ENCODE measurements around the gene EDNRB.

Gene EDNRB

DNA sequence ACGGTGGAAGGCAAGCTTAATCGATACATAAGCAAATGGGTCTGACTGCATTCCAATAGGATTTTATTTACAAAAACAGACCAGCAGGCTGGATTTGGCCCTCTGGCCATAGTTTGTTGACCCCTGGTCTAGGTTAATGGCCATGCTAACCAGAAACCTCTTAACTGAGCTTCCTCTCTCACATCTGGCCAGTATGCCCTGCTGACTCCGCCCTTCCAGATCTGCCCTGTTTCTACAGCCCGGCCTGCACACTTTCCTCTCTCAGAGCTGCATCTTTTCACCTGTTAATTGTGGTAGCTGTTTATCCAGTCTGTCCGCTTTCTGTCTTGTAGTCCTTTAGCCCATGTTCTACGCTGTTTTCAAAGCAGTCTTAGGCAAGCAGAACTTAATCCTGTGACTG, 25.6 kb downstream of the EDNRB start:
- TF ChIP-seq, protein P1, sequence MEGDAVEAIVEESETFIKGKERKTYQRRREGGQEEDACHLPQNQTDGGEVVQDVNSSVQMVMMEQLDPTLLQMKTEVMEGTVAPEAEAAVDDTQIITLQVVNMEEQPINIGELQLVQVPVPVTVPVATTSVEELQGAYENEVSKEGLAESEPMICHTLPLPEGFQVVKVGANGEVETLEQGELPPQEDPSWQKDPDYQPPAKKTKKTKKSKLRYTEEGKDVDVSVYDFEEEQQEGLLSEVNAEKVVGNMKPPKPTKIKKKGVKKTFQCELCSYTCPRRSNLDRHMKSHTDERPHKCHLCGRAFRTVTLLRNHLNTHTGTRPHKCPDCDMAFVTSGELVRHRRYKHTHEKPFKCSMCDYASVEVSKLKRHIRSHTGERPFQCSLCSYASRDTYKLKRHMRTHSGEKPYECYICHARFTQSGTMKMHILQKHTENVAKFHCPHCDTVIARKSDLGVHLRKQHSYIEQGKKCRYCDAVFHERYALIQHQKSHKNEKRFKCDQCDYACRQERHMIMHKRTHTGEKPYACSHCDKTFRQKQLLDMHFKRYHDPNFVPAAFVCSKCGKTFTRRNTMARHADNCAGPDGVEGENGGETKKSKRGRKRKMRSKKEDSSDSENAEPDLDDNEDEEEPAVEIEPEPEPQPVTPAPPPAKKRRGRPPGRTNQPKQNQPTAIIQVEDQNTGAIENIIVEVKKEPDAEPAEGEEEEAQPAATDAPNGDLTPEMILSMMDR (IDR thresholded peaks at IDR 0.05; ENCODE audit: insufficient read depth, low read length, missing control alignments), result no peak
- no peak overlapping the region for H3K4me3 ChIP-seq (ENCODE audit: low read depth, low read length)
- ChIA-PET CTCF (no interaction called here), POLR2A (no interaction called here)
- DNase-seq (ENCODE audit: low read depth, low spot score), result no peak

DNA sequence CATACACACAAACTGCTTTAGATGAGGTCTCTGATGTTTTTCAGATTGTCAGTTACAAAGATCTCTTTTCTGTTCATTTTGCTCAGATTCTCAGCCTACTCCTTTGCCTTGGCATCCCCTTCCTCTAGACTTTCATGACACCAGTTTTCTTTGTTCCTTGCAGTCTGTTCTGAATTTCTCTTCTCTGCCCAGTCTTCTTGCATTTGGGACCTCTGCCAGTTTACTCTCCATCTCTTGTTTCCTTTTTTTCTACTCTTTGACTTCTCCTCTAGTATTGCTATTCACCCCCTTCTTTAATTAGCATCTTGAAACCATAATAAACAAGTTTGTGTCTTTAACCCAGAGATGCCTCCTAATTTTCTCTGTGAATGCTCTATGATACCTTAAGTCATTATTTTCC, 26.1 kb downstream of the EDNRB start:
- ChIA-PET CTCF (no interaction called here), POLR2A (no interaction called here)
- H3K4me3 ChIP-seq (ENCODE audit: low read depth, low read length), result no peak overlapping the region
- DNase-seq (ENCODE audit: low read depth, low spot score), result no peak
- TF ChIP-seq, protein P1 (IDR thresholded peaks at IDR 0.05; ENCODE audit: insufficient read depth, low read length, missing control alignments), result no peak

DNA sequence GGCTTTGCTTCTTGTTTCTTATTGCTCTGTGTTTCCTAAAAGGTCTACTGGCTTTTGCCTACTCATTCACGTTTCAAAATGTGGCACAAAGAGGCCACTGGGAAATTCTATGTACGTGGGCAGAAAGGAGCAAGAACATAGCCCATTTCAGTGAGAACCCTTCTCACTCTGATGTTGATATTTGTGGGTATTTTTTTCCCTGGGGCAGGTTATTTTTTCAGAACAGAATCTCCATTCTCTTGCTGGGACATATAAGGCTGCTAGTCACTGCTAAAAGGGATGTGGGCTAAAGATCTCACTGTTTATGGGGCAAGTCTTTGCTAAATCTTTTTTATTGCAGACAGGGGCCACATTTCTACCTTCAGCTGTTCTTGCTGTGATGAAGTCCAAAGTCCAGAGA, 27.1 kb downstream of the EDNRB start:
- TF ChIP-seq, protein P1 (IDR thresholded peaks at IDR 0.05; ENCODE audit: insufficient read depth, low read length, missing control alignments), result no peak
- POLR2A ChIA-PET, result no interaction called here
- CTCF ChIA-PET, result no interaction called here
- DNase-seq (ENCODE audit: low read depth, low spot score), result no peak
- no peak overlapping the region for H3K4me3 ChIP-seq (ENCODE audit: low read depth, low read length)

DNA sequence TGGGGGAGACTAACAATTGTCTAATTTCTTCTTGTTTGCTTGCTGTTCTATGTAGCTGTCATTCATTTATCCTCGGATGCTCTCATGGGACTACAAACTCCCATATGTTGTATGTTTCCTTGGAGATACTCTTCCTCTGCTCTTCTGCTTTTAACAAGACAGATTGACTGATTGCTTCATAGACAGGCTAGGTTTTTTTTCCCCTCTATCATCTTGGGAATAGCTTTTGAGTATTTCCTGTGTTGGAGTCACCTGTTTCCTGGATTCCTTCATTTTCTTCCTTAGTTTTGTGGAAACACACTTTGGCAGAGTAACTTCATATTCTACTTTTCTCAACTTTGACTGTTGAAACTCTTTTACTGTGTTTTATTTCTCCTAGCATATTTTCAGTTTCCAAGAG, 27.6 kb downstream of the EDNRB start:
- H3K4me3 ChIP-seq (ENCODE audit: low read depth, low read length), result no peak overlapping the region
- no peak for DNase-seq (ENCODE audit: low read depth, low spot score)
- ChIA-PET CTCF (no interaction called here), POLR2A (no interaction called here)
- TF ChIP-seq, protein P1 (IDR thresholded peaks at IDR 0.05; ENCODE audit: insufficient read depth, low read length, missing control alignments), result no peak

DNA sequence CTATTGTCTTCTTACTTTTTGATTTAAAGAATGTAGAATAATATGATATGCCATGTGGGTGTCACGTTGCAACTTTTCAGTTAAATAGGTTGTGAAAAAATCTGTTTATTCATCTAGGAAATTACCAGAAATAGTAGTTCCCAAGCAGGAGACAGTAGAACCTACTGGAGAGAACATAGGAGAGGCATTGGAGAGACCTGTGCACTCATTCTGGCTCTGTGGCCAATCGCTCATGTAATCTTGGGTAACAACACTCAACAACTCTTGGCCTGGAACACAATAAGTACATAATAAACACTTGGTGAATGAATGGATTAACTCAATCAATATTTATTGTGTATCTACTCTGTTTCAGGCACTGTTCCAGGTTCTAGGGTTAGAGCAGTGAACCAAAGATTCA, 35.3 kb downstream of the EDNRB start:
- TF ChIP-seq, protein P1 (IDR thresholded peaks at IDR 0.05; ENCODE audit: insufficient read depth, low read length, missing control alignments), result no peak
- ChIA-PET CTCF (no interaction called here), POLR2A (no interaction called here)
- DNase-seq (ENCODE audit: low read depth, low spot score), result no peak
- no peak overlapping the region for H3K4me3 ChIP-seq (ENCODE audit: low read depth, low read length)

DNA sequence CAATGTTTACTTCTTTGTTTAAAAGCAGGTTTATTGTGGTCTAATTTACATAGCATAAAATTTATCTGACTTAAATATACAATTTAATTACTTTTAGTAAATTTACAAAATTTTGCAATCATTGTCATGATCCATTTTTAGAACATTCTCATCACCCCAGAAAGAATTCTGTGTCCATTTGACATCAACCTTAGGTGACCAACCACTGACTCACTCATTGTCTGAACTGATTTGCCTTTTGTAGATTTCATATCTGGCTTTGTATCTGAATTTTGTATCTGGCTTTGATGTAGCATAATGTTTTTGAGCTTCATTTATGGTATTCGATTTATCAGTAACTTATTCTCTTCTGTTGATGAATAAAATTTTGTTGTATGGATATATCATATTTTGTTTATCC, 40.4 kb downstream of the EDNRB start:
- CTCF ChIA-PET, result no interaction called here
- DNase-seq (ENCODE audit: low read depth, low spot score), result no peak
- POLR2A ChIA-PET, result no interaction called here
- H3K4me3 ChIP-seq (ENCODE audit: low read depth, low read length), result no peak overlapping the region
- TF ChIP-seq, protein P1 (IDR thresholded peaks at IDR 0.05; ENCODE audit: insufficient read depth, low read length, missing control alignments), result no peak

Data from AG04449 (cell line).